ENCODE measurements around the gene CCDC3.
A peak's percentile ranks its signal among the peaks of the same experiment; 100 is the strongest.
"Not testable (repeated sequence)": the region's sequence is repeated elsewhere in the genome, so short reads cannot be mapped to it uniquely, and the experiment has no call there.

CCDC3 gene

GRCh38 chr10:12999849-13000248 is 1.7 kb downstream of the CCDC3 start:
- no peak for DNase-seq

GRCh38 chr10:12995425-12995861 is 6.1 kb downstream of the CCDC3 start:
- no peak for DNase-seq

GRCh38 chr10:12993595-12993994 is 7.9 kb downstream of the CCDC3 start:
- DNase-seq: no peak

GRCh38 chr10:12985347-12985746 is 16.2 kb downstream of the CCDC3 start:
- no peak for DNase-seq

GRCh38 chr10:12984165-12984747 is 17.3 kb downstream of the CCDC3 start:
- no peak for DNase-seq

DNA sequence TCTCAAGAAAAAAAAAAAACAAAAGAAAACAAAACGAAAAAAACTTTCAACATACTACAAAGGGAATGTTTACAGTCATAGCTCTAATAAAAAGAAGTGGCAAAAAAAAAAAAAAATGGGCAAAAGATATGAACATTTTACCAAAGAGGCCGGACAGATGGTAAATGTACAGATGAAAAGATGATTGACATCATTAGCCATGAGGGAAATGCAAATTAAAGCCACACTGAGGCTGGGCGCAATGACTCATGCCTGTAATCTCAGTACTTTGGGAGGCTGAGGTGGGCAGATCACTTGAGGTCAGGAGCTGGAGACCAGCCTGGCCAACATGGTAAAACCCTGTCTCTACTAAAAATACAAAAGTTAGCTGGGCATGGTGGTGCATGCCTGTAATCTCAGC is 17.9 kb downstream of the CCDC3 start:
- not testable (repeated sequence) for DNase-seq

GRCh38 chr10:12981570-12981969 is 19.9 kb downstream of the CCDC3 start:
- peak in 1 of 2 donors; percentile 5 for DNase-seq

- DNase-seq: no peak
Observed at GRCh38 chr10:12980713-12981306, 20.7 kb downstream of the CCDC3 start.

GRCh38 chr10:12980102-12980661 is 21.3 kb downstream of the CCDC3 start:
- DNase-seq: no peak

- no peak for DNase-seq
Observed at GRCh38 chr10:12978891-12979290, 22.6 kb downstream of the CCDC3 start.

DNA sequence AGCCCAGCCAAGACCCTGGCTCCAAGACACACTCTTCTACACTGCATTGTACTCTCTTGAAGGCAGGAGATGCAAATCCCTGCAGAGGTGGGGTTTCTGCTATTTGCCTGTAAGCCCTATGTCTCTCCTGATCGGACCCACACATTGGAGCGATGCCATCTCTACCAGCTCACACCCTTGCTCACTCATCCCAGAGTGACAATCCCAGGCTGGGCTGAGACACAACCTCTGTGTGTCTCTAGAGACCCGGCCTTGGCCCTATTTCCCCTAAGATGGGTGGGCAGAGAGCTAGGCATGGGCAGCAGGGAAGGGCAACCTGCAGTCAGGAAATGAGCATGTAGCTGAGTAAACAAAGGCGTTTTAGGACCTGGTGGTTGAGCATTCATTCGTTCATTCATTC is 25.6 kb downstream of the CCDC3 start:
- no peak for DNase-seq

DNA sequence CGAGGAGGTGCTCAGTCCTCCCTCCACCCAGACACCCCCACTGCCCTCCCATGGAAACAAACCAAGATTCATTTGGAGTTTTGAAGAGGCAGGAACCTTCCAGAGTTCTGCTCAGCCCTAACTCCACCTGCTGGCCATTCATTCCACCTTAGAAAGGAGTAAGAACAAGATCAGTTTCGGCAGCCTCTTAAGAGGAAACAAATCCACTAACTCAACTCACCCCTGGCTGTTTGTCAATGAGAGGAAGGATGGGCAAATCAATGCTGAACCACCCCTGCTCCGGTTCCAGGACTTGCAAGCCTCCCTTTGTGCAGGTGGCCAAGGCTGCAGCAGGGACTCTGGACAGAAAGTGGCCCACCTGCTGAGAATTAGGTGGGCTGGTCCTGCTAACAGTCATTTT is 26.2 kb downstream of the CCDC3 start:
- no peak for DNase-seq

- no peak for DNase-seq
Observed at GRCh38 chr10:12974491-12975199, 26.9 kb downstream of the CCDC3 start.

GRCh38 chr10:12974078-12974477 is 27.4 kb downstream of the CCDC3 start:
- no peak for DNase-seq

GRCh38 chr10:12973149-12973718 is 28.3 kb downstream of the CCDC3 start:
- no peak for DNase-seq

DNA sequence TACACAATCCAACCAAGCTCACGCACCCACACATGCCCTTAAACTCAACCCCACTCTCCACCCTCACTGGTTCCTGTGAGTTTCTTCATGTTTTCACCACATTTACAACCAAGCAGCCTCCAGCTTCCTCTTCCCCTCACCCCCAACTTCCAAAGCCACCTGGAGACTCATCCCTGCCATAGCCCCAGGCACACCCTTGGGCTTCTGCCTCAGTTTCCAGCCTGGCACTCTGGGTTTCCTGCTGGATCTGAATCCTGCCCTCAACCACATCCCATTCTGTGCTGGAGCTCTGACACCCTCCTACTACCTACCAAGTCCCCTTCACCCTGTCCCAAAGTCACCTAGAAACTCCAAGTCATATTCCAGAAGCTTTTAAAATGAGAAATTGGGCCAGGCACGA is 29.4 kb downstream of the CCDC3 start:
- DNase-seq: no peak

DNA sequence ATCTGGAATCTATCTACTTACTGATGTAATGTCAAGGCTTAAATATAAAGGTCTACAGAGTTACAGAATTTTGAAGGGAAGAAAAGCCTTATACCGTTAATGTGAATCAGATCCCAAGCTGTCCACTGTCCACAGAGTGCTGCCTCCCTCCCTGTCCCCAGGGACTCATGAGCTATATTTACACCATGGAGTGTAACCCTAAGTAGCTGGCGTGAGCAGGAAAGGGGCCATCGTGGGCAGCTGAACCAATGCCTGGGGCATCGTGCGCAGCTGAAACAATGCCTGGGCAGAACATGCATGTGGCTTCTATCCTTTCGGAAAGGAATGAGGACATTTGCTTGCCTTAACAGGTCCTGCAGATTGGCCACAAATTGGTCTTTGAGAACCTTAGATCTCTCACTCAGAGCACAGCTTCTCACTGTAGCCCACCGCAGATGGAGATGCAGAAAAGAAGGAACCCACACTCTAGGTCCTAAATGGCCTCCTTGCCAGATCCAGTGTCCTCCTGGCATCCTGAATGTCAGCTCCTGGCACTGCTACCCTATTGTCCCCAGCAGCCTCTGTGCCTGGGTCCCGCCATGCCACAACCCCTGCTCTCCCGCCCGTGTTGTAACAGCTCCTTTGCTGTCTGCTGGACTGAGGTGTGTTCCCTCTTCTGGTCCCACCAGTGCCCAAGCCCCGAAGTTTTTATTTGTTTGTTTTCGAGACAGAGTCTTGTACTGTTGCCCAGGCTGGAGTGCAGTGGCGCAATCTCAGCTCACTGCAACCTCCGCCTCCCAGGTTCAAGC is 30.3 kb downstream of the CCDC3 start:
- DNase-seq: no peak

GRCh38 chr10:12969951-12970350 is 31.6 kb downstream of the CCDC3 start:
- no peak for DNase-seq

DNA sequence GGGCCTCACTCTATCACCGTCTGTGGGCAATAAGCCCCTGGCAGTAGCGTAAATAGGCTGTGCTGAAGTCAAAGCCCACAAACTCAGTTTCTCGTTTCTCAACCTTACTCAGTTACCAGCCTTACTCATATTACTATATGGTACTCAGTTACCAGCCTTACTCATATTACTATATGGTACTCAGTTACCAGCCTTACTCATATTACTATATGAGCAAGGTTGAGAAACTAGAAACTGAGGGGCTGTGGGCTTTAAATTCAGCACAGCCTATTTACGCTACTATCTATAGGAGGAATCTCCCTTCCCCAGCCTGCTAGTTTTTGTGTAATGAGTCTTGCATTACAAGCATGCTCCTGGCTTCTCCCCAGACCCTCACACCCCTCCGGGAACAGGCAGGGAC is 35.4 kb downstream of the CCDC3 start:
- DNase-seq: no peak

DNA sequence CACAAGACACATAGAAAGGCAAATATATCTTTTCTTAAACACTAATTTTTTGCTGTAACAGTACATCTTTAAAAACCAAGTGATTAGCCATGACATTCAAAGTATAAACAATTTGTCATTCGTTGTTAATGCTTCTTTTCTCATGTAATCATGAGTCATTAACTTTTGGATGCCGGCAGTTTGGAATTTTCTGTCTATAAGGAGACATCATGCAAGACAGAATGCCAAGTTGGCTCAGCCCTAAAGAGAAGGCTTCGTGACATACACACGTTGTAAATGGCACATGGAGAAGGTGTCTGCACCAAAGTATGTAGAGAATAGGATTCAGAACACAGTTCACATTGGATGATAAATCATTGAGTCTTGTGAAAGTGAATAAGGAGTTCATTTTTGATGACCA is 35.9 kb downstream of the CCDC3 start:
- no peak for DNase-seq

- no peak for DNase-seq
Observed at GRCh38 chr10:12962556-12962955, 39.0 kb downstream of the CCDC3 start.

DNA sequence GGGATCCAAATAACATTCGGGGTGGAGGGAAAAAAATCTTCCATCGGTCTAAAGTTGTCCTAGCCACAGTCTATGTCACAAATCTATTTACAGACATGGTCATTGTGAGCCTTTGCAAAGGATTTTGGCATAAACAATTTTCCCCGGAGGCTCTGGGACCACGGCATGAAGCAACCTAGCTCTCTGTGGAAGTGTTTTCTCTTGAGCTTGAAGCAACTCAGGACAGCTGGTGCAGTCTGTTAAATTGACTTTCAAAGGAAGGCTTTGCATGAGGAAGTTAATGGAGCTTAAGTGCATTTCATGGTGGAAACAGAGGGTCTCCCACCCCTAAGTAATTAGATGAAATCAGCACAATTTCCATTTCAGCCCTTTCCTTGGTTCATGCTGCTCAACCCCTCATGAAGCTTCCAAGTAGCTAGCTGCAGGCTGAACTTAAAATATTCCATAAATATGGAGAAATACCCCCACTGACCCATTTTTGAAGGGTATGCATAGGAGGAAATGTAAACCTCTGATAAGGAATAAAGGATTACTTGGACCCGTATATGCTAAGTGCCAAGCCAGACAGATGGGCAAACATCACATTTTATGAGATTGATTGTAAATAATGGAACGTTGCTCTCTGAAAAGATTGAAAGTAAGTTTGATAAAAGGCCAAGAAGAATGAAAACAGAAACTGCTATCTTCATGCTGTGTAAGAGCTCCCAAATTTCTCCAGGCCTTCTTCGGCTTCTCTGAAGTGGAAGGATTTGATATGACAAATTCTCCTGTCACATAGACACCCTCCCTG is 39.9 kb downstream of the CCDC3 start:
- DNase-seq: no peak

Data from inflammatory macrophage (primary cell).